ENCODE results near the gene CETN2.

DNA sequence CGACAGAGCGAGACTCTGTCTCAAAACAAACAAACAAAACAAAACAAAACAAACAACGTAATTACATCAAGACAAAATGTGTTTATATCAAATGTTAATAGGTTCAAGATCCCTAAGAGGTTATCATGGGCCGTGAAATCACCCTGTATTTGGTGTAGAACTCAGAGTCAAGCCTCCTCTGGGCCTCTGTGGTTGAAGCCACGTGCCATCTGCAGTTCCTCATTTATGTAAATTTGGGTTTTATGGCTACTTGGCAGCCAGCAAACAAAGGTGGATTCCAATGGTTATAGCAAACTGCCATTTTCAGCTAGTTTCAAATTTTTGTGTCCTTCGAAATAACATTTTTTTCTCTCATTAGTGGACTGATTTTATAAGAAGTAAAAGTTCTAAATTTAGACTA, 16.7 kb upstream of the CETN2 start:
- TF ChIP-seq SIN3A (IDR thresholded peaks at IDR 0.05; ENCODE audit: borderline replicate concordance, insufficient read depth, low read depth, low read length) = no peak
- TF ChIP-seq, protein P1, sequence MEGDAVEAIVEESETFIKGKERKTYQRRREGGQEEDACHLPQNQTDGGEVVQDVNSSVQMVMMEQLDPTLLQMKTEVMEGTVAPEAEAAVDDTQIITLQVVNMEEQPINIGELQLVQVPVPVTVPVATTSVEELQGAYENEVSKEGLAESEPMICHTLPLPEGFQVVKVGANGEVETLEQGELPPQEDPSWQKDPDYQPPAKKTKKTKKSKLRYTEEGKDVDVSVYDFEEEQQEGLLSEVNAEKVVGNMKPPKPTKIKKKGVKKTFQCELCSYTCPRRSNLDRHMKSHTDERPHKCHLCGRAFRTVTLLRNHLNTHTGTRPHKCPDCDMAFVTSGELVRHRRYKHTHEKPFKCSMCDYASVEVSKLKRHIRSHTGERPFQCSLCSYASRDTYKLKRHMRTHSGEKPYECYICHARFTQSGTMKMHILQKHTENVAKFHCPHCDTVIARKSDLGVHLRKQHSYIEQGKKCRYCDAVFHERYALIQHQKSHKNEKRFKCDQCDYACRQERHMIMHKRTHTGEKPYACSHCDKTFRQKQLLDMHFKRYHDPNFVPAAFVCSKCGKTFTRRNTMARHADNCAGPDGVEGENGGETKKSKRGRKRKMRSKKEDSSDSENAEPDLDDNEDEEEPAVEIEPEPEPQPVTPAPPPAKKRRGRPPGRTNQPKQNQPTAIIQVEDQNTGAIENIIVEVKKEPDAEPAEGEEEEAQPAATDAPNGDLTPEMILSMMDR (IDR thresholded peaks at IDR 0.05) = no peak

Measured in Panc1 (cell line).